ENCODE results near the gene SRGAP1.
"Not testable (repeated sequence)": the region's sequence is repeated elsewhere in the genome, so short reads cannot be mapped to it uniquely, and the experiment has no call there.

Gene SRGAP1

DNA sequence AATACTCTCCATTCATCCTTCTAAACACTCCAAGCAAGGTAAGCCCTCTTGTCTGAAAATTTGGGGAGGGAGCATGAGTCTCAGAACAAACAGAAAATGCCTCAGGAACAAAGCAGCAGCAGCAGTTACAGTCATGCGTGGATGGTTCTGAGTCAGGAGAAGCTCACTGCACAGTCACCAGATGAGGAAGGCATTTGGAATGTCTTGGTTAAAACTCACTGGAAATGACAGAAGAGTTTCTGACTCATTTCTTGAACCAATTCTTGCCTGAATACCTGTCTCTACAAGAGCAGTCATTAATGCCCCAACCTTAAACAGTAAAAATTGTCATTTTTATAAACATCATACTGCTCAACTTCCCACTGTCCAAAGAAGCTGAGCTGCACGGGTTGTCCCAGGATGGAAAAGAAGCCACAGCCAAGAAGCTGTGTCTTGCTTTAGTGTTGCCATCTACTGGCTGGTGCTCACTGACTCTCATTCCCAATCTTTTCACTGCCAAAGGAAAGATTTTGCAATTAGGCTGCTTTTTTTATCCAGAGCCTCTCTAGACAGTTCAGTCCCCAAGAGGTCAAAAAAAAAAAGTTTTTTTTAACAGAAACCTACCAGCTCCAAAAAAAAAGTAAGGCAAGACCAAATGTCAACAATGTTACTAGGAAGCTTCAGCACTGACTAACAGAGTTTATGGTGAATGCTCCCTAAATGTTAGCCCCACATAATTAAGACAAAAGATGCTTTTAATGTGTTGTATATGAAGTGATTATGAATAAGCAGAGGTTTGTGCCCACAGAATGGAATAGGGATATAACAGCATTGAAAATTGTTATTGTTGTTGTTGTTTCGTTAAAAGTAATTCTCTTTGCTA is 337.2 kb downstream of the SRGAP1 start:
- Mint-ChIP-seq H3K27me3 (no peaks in the 10 kb centered on the region), H3K36me3 (peaks cover 17% of the 10 kb centered on the region), H3K4me3 (no peak overlapping the region), H3K27ac (no peak overlapping the region), H3K4me1 (ENCODE audit: low read depth) (no peaks in the 10 kb centered on the region), H3K9me3 (ENCODE audit: low read depth) (no peaks in the 10 kb centered on the region)

DNA sequence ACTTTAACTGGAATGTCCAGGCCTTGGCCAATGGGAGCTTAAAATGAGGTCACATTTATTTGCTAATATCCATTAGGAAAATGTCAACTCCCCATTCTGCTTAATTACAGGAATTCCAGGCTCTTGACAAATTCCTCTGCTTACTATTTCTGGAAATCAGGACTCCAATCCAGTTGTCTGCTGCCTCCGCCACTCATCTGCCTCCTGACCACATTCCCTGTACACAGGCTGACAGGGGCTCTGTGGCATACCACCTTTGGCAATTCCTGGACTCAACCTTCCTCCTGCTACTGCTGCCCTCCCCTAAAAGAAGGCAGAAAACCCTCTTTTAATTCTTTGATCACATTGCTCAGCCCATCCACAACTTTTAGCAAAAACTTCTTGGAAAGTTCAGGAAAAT is 339.7 kb downstream of the SRGAP1 start:
- H3K27ac Mint-ChIP-seq: no peak overlapping the region
- H3K4me1 Mint-ChIP-seq (ENCODE audit: low read depth): no peaks in the 10 kb centered on the region
- H3K27me3 Mint-ChIP-seq: no peaks in the 10 kb centered on the region
- H3K36me3 Mint-ChIP-seq: peaks cover 16% of the 10 kb centered on the region
- no peak overlapping the region for H3K4me3 Mint-ChIP-seq
- H3K9me3 Mint-ChIP-seq (ENCODE audit: low read depth): no peaks in the 10 kb centered on the region

DNA sequence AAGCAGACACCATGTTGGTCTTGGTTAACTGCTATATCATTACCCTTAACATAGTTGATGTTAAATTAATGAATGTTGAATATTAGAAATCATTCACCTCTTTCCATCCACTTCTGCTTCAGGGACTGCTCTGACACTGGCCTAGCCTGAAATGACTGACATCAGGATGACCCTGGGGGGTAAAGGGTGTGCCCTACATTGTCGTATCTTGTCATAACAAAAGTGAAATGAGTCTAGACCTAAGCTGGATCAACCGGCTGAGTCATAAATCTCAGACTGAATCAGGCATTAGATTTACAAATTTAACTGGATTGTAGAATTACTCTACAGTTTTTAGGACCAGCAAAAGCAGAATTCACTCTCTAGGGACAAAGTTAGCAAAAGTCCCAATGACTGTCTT is 342.3 kb downstream of the SRGAP1 start:
- Mint-ChIP-seq H3K4me1 (ENCODE audit: low read depth) (no peaks in the 10 kb centered on the region), H3K36me3 (peaks cover 20% of the 10 kb centered on the region), H3K9me3 (ENCODE audit: low read depth) (no peaks in the 10 kb centered on the region), H3K4me3 (no peak overlapping the region), H3K27me3 (no peaks in the 10 kb centered on the region), H3K27ac (no peak overlapping the region)

DNA sequence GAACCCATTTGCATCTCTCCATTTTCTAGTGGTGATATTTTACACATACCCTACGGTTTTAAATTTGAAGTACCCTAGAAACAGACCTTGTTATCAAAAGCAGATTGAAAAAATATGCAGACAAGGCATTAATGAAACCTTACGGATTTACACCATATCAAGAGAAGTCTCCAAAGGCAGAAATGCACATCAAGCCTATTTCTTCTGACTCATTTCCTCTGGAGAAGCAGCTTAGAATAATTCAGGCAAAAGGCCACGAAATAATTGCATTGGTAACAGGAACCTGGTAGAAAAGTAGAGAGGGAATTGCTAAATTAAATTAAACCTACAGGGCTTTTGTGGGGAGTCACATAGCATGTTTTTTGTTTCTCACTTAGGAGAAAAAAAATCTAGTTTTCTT is 342.9 kb downstream of the SRGAP1 start:
- Mint-ChIP-seq H3K9me3 (ENCODE audit: low read depth) (no peaks in the 10 kb centered on the region), H3K4me3 (no peak overlapping the region), H3K27ac (no peak overlapping the region), H3K36me3 (peaks cover 18% of the 10 kb centered on the region), H3K4me1 (ENCODE audit: low read depth) (no peaks in the 10 kb centered on the region), H3K27me3 (no peaks in the 10 kb centered on the region)

DNA sequence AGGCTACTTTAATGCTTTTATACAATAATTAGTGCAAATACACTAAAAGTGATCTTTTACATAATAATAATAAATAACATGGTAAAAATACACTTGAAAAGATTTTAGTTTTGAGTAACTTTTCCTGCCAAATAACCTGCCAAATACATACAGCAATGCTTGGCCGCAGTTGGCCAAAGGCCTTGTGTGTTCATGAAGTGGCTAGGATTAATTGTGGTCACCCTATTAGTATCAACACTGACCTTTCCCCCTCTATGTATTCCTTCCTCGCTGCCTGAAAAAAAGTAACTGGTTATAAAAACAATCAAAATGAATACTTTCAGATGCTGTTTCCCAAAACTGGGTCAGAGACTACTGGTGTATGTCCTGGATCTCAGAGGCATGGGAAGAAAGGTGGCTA is 343.3 kb downstream of the SRGAP1 start:
- peaks cover 22% of the 10 kb centered on the region for H3K36me3 Mint-ChIP-seq
- no peak overlapping the region for H3K4me3 Mint-ChIP-seq
- no peak overlapping the region for H3K27ac Mint-ChIP-seq
- H3K27me3 Mint-ChIP-seq: no peaks in the 10 kb centered on the region
- peaks cover 1% of the 10 kb centered on the region for H3K4me1 Mint-ChIP-seq (ENCODE audit: low read depth)
- H3K9me3 Mint-ChIP-seq (ENCODE audit: low read depth): no peaks in the 10 kb centered on the region

DNA sequence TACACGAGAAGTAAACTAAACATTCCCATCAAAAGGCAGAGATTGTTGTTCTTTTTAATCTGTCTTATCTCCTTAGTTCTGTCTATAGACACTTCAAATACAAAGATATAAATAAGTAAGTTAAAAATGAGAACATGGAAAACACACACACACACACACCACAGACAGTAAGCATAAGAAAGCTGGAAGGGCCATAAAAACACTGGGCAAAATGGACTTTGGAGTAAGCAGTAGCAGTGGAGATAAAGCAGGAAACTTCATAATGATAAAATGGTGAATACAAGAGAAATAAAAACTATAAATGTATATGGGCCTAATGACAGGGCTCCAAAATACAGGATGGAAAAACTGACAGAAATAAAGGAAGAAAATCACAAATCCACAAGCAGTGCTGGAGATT is 345.0 kb downstream of the SRGAP1 start:
- Mint-ChIP-seq H3K4me3 (no peak overlapping the region), H3K36me3 (peaks cover 28% of the 10 kb centered on the region), H3K27ac (no peak overlapping the region), H3K9me3 (ENCODE audit: low read depth) (no peaks in the 10 kb centered on the region), H3K27me3 (no peaks in the 10 kb centered on the region), H3K4me1 (ENCODE audit: low read depth) (peaks cover 5% of the 10 kb centered on the region)

DNA sequence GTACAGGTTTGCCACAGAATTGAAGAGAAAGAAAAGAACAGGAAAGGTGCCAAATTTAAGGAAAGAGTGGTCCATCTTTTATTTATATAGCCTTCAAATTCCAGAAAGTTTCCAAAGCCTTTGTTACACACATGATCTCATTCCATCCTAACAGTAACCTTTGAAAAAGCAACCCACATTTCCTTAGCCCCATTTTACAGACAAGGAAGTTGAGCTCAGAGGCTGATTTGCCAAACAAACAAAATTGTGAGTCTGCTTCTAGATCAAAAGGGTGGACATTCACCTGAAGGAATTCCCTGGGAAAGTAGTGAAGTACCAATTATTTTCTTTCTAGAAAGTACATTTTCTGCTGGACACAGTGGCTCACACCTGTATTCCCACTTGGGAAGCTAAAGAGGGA is 345.6 kb downstream of the SRGAP1 start:
- H3K9me3 Mint-ChIP-seq (ENCODE audit: low read depth): no peaks in the 10 kb centered on the region
- no peak overlapping the region for H3K4me3 Mint-ChIP-seq
- peaks cover 5% of the 10 kb centered on the region for H3K4me1 Mint-ChIP-seq (ENCODE audit: low read depth)
- H3K27ac Mint-ChIP-seq: no peak overlapping the region
- peaks cover 27% of the 10 kb centered on the region for H3K36me3 Mint-ChIP-seq
- no peaks in the 10 kb centered on the region for H3K27me3 Mint-ChIP-seq

DNA sequence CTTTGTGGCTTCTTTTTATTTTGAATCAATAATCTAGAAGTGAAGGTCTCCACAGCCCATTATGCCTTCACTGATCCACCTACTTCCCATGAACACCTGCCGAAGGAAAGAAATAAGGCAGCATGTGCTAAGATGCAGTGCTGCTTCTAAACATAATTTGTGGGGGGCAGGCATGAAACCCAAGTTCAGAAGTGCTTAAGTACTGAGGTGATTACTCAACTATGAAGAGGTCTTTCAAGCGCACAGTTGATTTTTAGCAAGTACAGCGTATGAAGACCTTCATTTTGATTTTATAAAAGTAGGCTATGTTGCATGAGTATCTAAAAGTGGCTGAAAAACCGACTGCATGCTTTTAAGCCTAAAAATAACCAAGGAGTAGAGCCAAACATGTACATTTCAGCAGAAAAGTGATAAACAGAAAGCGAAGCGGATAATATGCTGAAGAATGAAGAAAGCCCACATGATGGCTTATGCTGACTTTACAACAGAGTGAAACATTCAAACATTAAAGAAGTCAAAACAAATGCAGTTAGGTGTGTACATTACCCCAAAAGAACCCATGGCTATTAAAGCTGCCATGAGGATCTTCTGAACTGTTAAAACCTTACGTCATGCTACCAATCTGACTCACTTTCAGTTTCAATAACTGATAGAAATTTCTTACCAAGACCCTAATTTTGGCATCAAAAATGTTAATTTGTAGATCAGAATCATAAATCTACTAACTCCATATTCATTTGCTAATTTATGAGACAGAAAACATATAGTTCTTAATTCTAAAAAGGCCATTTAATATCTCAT is 348.3 kb downstream of the SRGAP1 start:
- no peaks in the 10 kb centered on the region for H3K9me3 Mint-ChIP-seq (ENCODE audit: low read depth)
- H3K4me1 Mint-ChIP-seq (ENCODE audit: low read depth): peaks cover 5% of the 10 kb centered on the region
- H3K27me3 Mint-ChIP-seq: no peaks in the 10 kb centered on the region
- no peak overlapping the region for H3K27ac Mint-ChIP-seq
- no peak overlapping the region for H3K4me3 Mint-ChIP-seq
- peaks cover 29% of the 10 kb centered on the region for H3K36me3 Mint-ChIP-seq

DNA sequence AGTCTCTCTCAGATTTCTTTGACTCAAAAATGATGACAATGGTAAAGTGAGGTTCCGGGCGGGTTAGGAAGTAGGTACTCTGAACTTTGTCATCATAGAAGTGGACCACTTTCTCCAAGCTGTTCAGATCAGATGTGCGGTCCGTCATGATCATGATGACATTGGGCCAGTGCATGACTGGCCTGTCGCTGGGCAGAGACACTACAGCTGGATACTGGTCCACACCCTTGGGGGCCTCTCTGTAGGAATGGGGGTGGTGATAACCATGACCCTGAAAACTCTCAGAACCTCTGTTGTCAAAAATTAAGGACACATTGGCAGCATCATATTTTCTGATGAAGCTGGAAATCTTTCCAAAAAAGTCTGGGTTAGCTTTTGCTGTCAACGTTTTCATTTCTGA is 349.4 kb downstream of the SRGAP1 start:
- peaks cover 31% of the 10 kb centered on the region for H3K36me3 Mint-ChIP-seq
- no peak overlapping the region for H3K27ac Mint-ChIP-seq
- no peaks in the 10 kb centered on the region for H3K9me3 Mint-ChIP-seq (ENCODE audit: low read depth)
- no peak overlapping the region for H3K4me3 Mint-ChIP-seq
- no peaks in the 10 kb centered on the region for H3K27me3 Mint-ChIP-seq
- peaks cover 5% of the 10 kb centered on the region for H3K4me1 Mint-ChIP-seq (ENCODE audit: low read depth)

DNA sequence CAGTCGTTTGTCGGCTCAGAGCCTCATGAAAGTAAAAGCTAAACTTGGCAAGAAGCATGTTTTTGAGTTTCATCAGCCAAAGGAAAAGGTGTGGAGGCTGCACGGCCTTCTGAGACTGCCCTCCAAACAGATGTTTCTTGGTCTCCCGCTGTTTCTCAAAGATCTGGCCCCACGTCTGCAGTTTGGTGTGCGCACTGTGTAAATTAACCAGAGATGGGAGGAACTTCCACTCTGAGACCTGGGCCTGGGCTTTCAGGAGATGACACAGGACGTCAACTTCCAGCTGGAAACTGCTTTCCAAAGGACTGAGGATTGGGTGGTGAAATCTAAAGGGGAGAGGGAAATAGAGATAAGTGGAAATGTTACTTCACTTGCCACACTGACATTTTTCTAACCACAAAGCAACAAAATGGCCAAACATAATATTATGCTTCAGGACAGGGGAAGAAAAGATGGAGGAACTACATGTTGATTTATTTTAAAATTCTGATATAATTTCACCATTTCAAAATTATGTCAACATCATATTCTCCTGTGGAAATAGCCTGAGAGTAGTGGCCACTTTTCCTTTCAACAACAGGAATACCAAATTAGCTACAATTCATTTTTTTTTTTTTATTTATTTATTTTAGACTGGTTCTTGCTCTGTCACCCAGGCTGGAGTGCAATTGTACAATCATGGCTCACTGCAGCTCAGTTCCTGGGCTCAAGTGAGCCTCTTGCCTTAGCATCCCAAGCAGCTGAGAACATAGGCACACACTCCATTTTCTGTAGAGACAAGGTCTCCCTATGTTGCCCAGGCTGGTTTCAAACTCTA is 350.0 kb downstream of the SRGAP1 start:
- Mint-ChIP-seq H3K4me1 (ENCODE audit: low read depth) (peaks cover 5% of the 10 kb centered on the region), H3K27me3 (no peaks in the 10 kb centered on the region), H3K4me3 (no peak overlapping the region), H3K9me3 (ENCODE audit: low read depth) (no peaks in the 10 kb centered on the region), H3K36me3 (peaks cover 28% of the 10 kb centered on the region), H3K27ac (no peak overlapping the region)

DNA sequence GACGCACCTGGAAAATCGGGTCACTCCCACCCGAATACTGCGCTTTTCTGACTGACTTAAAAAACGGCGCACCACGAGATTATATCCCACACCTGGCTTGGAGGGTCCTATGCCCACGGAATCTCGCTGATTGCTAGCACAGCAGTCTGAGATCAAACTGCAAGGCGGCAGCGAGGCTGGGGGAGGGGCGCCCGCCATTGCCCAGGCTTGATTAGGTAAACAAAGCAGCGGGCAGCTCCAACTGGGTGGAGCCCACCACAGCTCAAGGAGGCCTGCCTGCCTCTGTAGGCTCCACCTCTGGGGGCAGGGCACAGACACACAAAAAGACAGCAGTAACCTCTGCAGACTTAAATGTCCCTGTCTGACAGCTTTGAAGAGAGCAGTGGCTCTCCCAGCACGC is 351.3 kb downstream of the SRGAP1 start:
- H3K9me3 Mint-ChIP-seq (ENCODE audit: low read depth); H3K27ac Mint-ChIP-seq; H3K4me1 Mint-ChIP-seq (ENCODE audit: low read depth): not testable (repeated sequence)

DNA sequence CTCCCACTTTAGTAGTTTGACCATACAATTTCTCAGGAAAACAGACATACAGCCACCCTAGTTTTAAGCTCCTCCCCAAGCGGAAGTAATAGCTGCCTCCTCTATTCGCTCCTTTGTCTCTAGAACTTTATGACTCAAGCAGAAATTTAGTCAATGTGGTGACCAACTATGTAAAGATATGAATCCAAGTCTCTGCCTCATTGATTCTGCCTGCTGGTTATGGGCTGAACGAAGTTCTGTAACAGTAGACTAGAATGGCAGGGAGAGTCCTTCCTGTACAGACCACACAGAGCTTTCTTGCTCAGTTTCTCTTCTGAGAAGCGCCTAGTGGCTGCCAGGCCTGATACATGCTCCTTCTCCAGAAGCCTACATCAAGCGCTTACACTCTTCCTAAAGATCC is 358.5 kb downstream of the SRGAP1 start:
- H3K9me3 Mint-ChIP-seq (ENCODE audit: low read depth): peaks cover 4% of the 10 kb centered on the region
- H3K36me3 Mint-ChIP-seq: peaks cover 25% of the 10 kb centered on the region
- peaks cover 3% of the 10 kb centered on the region for H3K4me1 Mint-ChIP-seq (ENCODE audit: low read depth)
- H3K27me3 Mint-ChIP-seq: no peaks in the 10 kb centered on the region
- H3K4me3 Mint-ChIP-seq: no peak overlapping the region
- H3K27ac Mint-ChIP-seq: no peak overlapping the region

More for the DNA sequence above, 351.3 kb downstream of the SRGAP1 start:
- H3K4me3 Mint-ChIP-seq, H3K27me3 Mint-ChIP-seq: not testable (repeated sequence)
- H3K36me3 Mint-ChIP-seq: peaks cover 28% of the 10 kb centered on the region

DNA sequence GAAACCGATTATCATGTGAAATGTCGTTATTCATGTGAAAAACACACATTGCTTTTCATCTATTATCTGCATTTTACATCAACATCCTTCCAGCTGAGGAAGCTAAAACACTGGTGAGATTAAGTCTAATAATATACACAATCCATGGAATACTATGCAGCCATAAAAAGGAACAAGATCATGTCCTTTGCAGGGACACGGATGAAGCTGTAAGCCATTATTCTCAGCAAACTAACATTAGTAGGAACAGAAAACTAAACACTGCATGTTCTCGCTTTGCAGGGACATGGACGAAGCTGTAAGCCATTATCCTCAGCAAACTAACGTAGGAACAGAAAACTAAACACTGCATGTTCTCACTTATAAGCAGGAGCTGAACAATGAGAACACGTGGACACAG is 359.3 kb downstream of the SRGAP1 start:
- no peak overlapping the region for H3K27ac Mint-ChIP-seq
- H3K36me3 Mint-ChIP-seq: peaks cover 23% of the 10 kb centered on the region
- peaks cover 3% of the 10 kb centered on the region for H3K4me1 Mint-ChIP-seq (ENCODE audit: low read depth)
- no peak overlapping the region for H3K4me3 Mint-ChIP-seq
- peaks cover 4% of the 10 kb centered on the region for H3K9me3 Mint-ChIP-seq (ENCODE audit: low read depth)
- H3K27me3 Mint-ChIP-seq: no peaks in the 10 kb centered on the region

DNA sequence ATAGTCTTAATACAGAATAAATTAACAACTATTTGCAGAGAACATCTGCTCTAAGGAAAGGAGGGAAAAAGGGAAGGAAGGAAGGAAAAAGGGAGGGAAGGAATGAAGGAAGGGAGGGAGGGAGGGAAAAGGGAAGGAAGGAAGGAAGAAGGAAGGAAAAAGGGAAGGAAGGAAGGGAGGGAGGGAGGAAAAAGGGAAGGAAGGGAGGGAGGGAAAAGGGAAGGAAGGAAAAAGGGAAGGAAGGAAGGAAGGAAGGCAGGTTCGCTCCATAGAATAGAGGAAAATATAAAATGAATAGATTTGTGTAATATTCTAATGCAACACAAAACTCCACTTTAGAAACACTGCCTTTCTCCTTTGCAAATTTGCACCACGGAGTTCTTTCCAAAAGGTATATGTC is 361.0 kb downstream of the SRGAP1 start:
- Mint-ChIP-seq H3K4me1 (ENCODE audit: low read depth) (peaks cover 3% of the 10 kb centered on the region), H3K4me3 (no peak overlapping the region), H3K27me3 (no peaks in the 10 kb centered on the region), H3K27ac (no peak overlapping the region), H3K36me3 (peaks cover 23% of the 10 kb centered on the region), H3K9me3 (ENCODE audit: low read depth) (peaks cover 4% of the 10 kb centered on the region)

DNA sequence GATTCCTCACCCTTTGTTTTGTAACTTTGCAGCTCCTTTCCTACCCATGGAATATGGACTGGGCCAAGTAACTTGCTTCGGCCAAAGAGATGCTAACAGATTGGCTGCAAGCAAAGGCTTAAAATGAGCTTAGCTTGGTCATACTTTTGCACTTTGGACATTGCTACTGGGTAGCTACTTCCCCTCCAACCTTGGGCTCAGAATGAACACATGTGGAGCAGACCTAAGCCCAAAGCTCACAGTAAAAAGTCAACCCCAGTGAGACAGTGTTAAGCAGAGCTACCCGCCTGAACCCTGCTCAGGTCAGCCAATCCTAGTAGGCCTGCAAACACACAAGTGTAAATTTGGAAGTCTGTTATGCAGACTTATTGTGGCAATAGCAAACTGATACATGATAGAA is 363.0 kb downstream of the SRGAP1 start:
- H3K4me1 Mint-ChIP-seq (ENCODE audit: low read depth): peaks cover 5% of the 10 kb centered on the region
- no peaks in the 10 kb centered on the region for H3K27me3 Mint-ChIP-seq
- H3K27ac Mint-ChIP-seq: no peak overlapping the region
- H3K4me3 Mint-ChIP-seq: no peak overlapping the region
- peaks cover 26% of the 10 kb centered on the region for H3K36me3 Mint-ChIP-seq
- H3K9me3 Mint-ChIP-seq (ENCODE audit: low read depth): peaks cover 4% of the 10 kb centered on the region

Data from activated naive CD8-positive, alpha-beta T cell (primary cell).